Duodenal mucosa (tissue), 2 donors: ENCODE data around the gene HID1.

Source experiments
- H3K27ac ChIP-seq: one replicate; pipeline ENCODE4 v1.7.0; 2013; ENCODE audit warnings: low read depth, low read length
- H3K27me3 ChIP-seq, 2 donors: one replicate each; pipeline ENCODE4 v1.7.0; 2013; ENCODE audit warnings: low read length in 2 of 2, control low read depth in 1 of 2; ENCODE audit not compliant: insufficient read depth in 2 of 2, control insufficient read depth in 1 of 2
- H3K36me3 ChIP-seq, 2 donors: one replicate each; pipeline ENCODE4 v1.7.0; 2013; ENCODE audit warnings: low read length in 2 of 2, control low read depth in 1 of 2; ENCODE audit not compliant: insufficient read depth in 2 of 2, control insufficient read depth in 1 of 2
- H3K4me1 ChIP-seq, 2 donors: one replicate each; pipeline ENCODE4 v1.7.0; 2013; ENCODE audit warnings: low read length in 2 of 2, control low read depth in 1 of 2; ENCODE audit not compliant: insufficient read depth in 2 of 2, control insufficient read depth in 1 of 2
- H3K4me3 ChIP-seq, 2 donors: one replicate each; pipeline ENCODE4 v1.7.0; 2013; ENCODE audit warnings: low read length in 2 of 2, low read depth in 1 of 2
- H3K9ac ChIP-seq, 2 donors: one replicate each; pipeline ENCODE4 v1.7.0; 2013; ENCODE audit warnings: low read length in 2 of 2, low read depth in 1 of 2
- H3K9me3 ChIP-seq, 2 donors: one replicate each; pipeline ENCODE4 v1.7.0; 2013; ENCODE audit warnings: low read length in 2 of 2, control low read depth in 1 of 2; ENCODE audit not compliant: control insufficient read depth in 1 of 2

The HID1 gene, protein sequence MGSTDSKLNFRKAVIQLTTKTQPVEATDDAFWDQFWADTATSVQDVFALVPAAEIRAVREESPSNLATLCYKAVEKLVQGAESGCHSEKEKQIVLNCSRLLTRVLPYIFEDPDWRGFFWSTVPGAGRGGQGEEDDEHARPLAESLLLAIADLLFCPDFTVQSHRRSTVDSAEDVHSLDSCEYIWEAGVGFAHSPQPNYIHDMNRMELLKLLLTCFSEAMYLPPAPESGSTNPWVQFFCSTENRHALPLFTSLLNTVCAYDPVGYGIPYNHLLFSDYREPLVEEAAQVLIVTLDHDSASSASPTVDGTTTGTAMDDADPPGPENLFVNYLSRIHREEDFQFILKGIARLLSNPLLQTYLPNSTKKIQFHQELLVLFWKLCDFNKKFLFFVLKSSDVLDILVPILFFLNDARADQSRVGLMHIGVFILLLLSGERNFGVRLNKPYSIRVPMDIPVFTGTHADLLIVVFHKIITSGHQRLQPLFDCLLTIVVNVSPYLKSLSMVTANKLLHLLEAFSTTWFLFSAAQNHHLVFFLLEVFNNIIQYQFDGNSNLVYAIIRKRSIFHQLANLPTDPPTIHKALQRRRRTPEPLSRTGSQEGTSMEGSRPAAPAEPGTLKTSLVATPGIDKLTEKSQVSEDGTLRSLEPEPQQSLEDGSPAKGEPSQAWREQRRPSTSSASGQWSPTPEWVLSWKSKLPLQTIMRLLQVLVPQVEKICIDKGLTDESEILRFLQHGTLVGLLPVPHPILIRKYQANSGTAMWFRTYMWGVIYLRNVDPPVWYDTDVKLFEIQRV

DNA sequence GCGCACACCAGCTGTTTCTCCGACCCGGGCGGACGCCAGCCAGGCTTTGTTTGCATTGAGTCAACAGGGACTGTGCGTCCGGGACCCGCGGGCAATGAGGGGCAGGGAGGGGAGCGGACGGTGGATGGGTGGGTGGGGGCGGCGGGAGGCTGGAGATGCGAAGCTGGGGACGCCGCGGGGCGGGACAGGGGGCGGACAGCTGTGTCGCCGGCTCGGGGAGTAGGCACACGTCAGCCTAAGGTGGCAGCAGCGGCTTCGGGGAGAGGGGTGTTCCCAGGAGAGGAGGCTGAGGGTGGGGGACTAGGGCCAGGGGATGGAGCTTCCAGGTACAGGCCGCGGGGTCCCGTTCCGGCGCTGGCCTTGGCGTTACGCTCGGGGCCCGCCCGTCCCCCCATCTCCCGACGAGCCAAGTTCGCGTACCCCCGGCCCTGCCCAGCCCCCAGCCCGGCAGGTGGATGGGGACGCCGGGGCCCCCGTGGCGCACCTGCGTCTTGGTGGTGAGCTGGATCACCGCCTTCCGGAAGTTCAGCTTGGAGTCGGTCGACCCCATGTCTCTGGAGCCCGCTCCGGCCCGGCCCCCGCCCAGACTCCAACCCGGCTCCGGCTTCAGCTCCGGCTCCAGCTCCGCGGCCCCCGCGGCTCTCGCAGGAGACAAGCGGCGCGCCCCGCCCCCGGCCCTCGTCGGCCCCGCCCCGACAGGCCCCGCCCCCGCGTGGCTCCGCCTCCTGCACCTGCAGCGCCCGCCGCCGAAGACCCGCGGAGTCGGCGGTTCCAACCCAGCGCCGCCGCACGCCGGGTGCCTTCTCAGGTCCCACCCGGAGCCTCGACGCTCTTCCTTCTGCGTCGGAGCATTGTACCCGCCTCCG, at the start of gene HID1:
TSS of gene HID1 (minus strand) at position 653 of the 866 bp plus-strand sequence. CDS start at position 550, 103 bp downstream.
- Histone ChIP-seq H3K9me3 (no peaks in the 10 kb centered on the region), H3K9ac (peak within 1 kb of the TSS; percentile 74 to 91), H3K27ac (peak within 1 kb of the TSS; percentile 85), H3K4me3 (peak within 1 kb of the TSS; percentile 75 to 78), H3K27me3 (peaks cover 0 to 4% of the 10 kb centered on the region in 2 donors), H3K36me3 (no peaks in the 10 kb centered on the region), H3K4me1 (peaks cover 29 to 54% of the 10 kb centered on the region in 2 donors)

DNA sequence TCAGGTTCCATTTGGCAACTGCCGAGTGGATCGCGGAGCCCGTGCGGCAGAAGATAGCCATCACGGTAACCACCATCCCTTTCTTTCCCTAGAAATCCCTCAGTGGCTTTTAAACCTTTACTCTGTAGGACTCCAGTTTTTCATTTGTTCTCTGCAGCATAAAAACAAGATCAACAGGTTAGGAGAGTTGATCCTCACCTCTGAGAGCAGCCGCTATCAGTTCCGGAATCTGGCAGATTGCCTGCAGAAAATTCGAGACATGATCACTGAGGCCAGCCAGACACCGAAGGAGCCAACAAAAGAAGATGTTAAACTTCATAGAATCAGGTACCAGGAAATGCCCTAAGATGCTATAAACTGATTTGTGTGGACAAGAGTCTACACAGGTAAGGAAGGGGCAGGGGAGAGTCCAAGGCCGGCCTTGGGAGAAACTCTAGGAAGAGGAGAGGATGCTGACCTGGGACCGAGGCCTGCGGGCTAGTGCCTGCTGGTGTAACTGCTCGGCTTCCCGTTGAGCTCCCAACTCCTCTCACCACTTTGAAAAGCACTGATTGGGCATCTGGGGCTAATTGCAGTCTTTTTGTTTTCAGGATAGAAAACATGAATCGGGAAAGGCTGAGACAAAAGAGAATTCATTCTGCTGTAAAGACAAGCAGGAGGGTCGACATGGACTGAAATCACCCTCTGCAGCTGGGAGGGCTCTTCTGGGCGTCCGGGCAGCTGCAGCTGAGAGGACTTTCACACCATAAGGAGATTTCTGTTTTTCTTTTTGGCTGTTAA, 48.0 kb upstream of the HID1 start:
- no peaks in the 10 kb centered on the region for H3K9me3 ChIP-seq
- peaks cover 18 to 50% of the 10 kb centered on the region in 2 donors for H3K36me3 ChIP-seq
- H3K9ac ChIP-seq: no peak overlapping the region
- H3K4me1 ChIP-seq: no peaks in the 10 kb centered on the region
- no peak overlapping the region for H3K27ac ChIP-seq
- H3K4me3 ChIP-seq: no peak overlapping the region
- H3K27me3 ChIP-seq: no peaks in the 10 kb centered on the region

DNA sequence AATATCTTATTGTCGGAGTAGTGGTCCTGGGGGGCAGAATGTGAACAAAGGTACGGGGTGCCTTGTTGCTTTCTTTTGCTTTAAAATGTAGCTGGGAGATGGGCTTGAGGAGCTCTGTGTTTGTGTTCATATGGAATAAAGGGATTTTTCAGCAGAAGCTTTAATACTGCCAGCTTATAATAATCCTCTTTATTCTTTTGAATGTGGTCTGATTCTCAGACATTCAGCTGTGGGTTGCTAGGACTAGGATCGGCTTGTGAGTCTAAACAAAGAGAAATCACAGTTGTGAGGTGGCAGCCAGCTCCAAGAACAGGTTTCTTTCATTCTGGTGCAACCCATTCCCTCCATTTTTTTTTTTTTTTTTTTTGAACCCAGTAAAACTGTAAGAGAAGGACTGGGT, 47.2 kb upstream of the HID1 start:
- H3K9me3 ChIP-seq: no peaks in the 10 kb centered on the region
- no peaks in the 10 kb centered on the region for H3K27me3 ChIP-seq
- H3K9ac ChIP-seq: no peak overlapping the region
- H3K27ac ChIP-seq: no peak overlapping the region
- no peak overlapping the region for H3K4me3 ChIP-seq
- no peaks in the 10 kb centered on the region for H3K4me1 ChIP-seq
- H3K36me3 ChIP-seq: peaks cover 18 to 50% of the 10 kb centered on the region in 2 donors

DNA sequence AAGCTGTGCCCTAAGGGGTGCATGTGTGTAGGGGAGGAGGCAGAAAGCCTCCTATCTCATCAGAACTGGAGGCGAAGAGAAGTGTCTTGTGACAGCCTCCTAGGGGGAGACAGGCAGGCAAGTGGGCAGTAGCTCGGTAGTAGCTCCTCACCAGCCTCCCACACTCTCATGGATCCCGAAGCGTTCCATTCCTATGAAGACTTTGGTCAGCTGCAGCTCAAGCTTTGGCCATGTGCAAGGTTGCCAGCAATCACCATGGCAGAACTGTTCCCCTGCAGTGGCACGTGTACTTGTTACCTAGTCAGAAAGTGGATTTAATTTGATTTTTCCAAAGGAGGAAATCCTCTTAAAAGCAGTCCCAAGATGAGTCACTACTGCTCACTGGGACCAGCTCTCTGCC, 46.6 kb upstream of the HID1 start:
- Histone ChIP-seq H3K36me3 (peaks cover 18 to 50% of the 10 kb centered on the region in 2 donors), H3K27ac (no peak overlapping the region), H3K27me3 (no peaks in the 10 kb centered on the region), H3K9ac (no peak overlapping the region), H3K4me1 (no peaks in the 10 kb centered on the region), H3K4me3 (no peak overlapping the region), H3K9me3 (no peaks in the 10 kb centered on the region)

DNA sequence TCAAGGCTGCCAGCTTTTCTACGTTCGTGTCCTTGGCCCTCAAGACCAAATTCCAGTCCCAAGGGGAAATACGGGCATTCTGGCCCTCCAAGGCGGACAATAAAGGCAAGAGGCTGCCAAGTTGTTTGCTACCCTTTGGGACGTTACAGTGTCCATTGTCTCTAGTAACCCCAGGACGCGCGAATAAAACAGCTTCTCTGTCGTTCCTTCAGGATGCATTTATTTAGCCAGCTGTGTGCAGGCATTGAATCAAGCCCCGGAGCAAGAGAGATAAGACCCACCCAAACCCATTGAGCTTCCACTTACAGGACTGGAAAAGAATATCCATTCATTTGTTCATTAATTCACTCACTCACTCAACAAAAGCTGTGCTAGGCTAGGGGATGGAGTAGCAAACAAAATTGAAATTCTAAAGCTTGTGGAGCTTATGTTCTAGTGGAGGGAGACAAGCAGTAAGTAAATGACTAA, 40.6 kb upstream of the HID1 start:
- Histone ChIP-seq H3K9me3 (no peaks in the 10 kb centered on the region), H3K4me3 (peak overlapping the region; percentile 72 to 97), H3K9ac (peak overlapping the region; percentile 74 to 83), H3K27ac (no peak overlapping the region), H3K4me1 (peaks cover 13 to 22% of the 10 kb centered on the region in 2 donors), H3K36me3 (peaks cover 4 to 7% of the 10 kb centered on the region in 2 donors), H3K27me3 (no peaks in the 10 kb centered on the region)

DNA sequence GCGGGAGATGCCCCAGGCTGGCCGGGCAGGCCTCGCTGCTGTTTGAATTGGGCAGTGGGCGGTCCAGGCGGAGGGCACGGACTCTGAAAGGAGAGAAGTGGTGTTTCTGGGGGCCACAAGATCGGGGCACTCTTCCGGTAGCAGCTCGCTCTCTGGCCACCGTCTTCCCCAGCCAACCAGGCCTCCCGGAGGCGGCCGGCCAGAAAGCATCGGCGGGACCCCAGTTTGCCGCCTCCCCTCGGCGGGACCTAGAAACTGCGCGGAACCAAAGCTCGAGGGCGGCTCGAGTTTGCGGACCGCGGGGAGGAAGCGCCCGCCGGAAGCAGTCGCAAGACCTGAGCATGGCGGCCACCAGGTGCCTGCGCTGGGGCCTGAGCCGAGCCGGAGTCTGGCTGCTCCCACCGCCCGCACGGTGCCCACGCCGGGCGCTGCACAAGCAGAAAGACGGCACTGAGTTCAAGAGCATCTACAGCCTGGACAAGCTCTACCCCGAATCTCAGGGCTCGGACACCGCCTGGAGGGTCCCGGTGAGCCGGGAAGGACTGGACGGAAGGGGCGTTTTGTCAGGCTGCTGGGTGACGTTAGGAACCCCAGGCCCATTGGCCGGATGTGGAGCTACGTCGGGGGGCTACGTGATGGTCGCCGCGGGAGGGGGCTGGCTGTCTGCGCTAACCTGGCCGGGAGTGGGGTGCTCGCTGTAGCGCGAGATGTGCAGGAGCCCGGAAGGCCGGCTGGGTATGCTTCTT, 40.0 kb upstream of the HID1 start, which contains the start of gene MRPL58:
TSS of gene MRPL58 (plus strand) at position 325 of the 746 bp plus-strand sequence. CDS start at position 342, 17 bp downstream.
- peak within 1 kb of the TSS; percentile 15 for H3K27ac ChIP-seq
- peaks cover 13 to 22% of the 10 kb centered on the region in 2 donors for H3K4me1 ChIP-seq
- peaks cover 4 to 7% of the 10 kb centered on the region in 2 donors for H3K36me3 ChIP-seq
- H3K4me3 ChIP-seq: peak within 1 kb of the TSS; percentile 72 to 97
- H3K9ac ChIP-seq: peak within 1 kb of the TSS; percentile 74 to 83
- H3K9me3 ChIP-seq: no peaks in the 10 kb centered on the region
- H3K27me3 ChIP-seq: no peaks in the 10 kb centered on the region

DNA sequence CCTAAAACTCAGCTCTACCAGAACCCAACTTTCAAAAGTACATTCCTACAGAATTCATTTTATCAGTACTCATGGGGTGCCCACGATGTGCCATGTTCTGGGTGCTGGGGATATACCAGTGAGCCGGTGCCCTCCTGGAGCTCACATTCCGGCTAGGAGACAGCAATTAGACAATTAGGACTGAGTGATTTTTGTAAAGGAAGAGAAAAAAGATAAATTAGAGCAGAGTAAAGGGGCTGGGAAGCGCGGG, 39.5 kb upstream of the HID1 start:
- Histone ChIP-seq H3K27ac (peak overlapping the region; percentile 15), H3K4me1 (peaks cover 13 to 22% of the 10 kb centered on the region in 2 donors), H3K9ac (peak overlapping the region; percentile 74 to 83), H3K27me3 (no peaks in the 10 kb centered on the region), H3K9me3 (no peaks in the 10 kb centered on the region), H3K4me3 (peak overlapping the region; percentile 72 to 97), H3K36me3 (peaks cover 4 to 7% of the 10 kb centered on the region in 2 donors)

DNA sequence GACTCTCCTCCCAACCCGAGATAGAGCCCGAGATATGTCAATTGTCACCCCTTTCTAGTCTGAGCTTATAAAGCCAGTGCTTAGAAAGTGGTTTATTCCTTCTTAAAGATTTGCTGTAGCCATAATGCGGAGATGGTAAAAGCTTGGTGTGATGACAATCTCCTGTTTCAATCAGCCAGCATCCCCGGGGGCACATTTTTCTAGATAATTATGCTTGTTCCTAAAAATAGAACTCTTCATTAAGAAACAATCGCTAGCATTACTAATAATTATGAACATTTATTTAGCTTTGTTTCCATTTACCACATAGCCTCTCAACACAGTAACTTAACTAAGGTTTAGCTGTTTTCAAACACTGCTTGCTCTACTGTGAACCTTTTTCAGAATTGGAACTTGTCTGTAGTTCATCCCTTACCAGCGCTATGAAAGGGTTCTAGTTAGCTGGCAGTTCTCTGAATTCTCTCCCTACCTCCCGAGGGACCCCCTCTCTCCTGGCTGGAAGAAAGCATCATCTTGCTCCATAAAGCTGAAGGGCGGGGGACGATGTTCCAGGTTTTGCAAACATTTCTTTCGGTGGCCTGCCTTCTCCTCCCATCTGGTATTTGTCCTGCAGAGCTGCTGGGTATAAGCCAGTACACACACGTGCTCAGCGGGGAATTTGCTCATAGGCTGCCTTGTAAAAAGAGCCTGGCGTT, 39.0 kb upstream of the HID1 start:
- H3K27me3 ChIP-seq: no peaks in the 10 kb centered on the region
- peak overlapping the region; percentile 74 to 83 for H3K9ac ChIP-seq
- peaks cover 13 to 22% of the 10 kb centered on the region in 2 donors for H3K4me1 ChIP-seq
- H3K4me3 ChIP-seq: peak overlapping the region; percentile 72 to 97
- no peak overlapping the region for H3K27ac ChIP-seq
- peaks cover 1 to 3% of the 10 kb centered on the region in 2 donors for H3K36me3 ChIP-seq
- no peaks in the 10 kb centered on the region for H3K9me3 ChIP-seq
